Breast epithelium (tissue), 4 donors: ENCODE results near the gene KREMEN2. TPM values are rescaled to one million over a fixed set of nuclear protein-coding genes. Genes with fewer than 3 reads are reported as not detected.

Experiments used
- DNase-seq, 2 donors: peaks; one replicate each; pipeline ENCODE4 v3.0.0-alpha.2; 2019; ENCODE audit warnings: low spot score in 2 of 2
- H3K27ac ChIP-seq, 2 donors: fragments of 200-600 bp; sonication (generic) in 1 of 2; one replicate each; pipeline ENCODE4 v1.5.1; 2016 to 2019; ENCODE audit warnings: mild to moderate bottlenecking in 1 of 2
- H3K27me3 ChIP-seq, 2 donors: fragments of 200-600 bp; sonication (generic) in 1 of 2; one replicate each; pipeline versions ENCODE4 v1.5.1 to v1.6.0; 2017 to 2019; ENCODE audit warnings: control low read depth in 1 of 2, mild to moderate bottlenecking in 1 of 2
- H3K36me3 ChIP-seq: fragments of 200-600 bp; one replicate; pipeline ENCODE4 v1.5.1; 2019
- H3K4me1 ChIP-seq, 2 donors: fragments of 200-600 bp; sonication (generic); one replicate each; pipeline ENCODE4 v1.5.1; 2016 to 2019; ENCODE audit warnings: control low read depth in 1 of 2
- H3K4me3 ChIP-seq, 3 donors: fragments of 200-600 bp; sonication (generic); 1 replicate in 2 of 3; 2 replicates in 1 of 3; pipeline ENCODE4 v1.5.1; 2016 to 2019; ENCODE audit warnings: mild to moderate bottlenecking in 3 of 3, moderate library complexity in 2 of 3
- H3K9me3 ChIP-seq, 2 donors: fragments of 200-600 bp; sonication (generic) in 1 of 2; one replicate each; pipeline ENCODE4 v1.5.1; 2016 to 2019; ENCODE audit warnings: control low read depth in 1 of 2
- POLR2A ChIP-seq: fragments of 450-650 bp; IDR thresholded peaks from one replicate; pipeline ENCODE4 v1.6.1; 2016; ENCODE audit warnings: antibody characterized with exemption, mild to moderate bottlenecking, moderate library complexity
- POLR2AphosphoS5 ChIP-seq, 3 donors: sonication (generic); formaldehyde crosslinking; IDR thresholded peaks; one replicate each; pipeline ENCODE4 v1.6.1; 2017; ENCODE audit warnings: antibody characterized with exemption in 3 of 3
- intact Hi-C: fragments of 100-400 bp; cut with DNase I; formaldehyde crosslinking; loops from one replicate; pipeline ENCODE4 v1.15.1; 2023; ENCODE audit warnings: low total_unique reads
- total RNA-seq, 3 donors: library from RNA; depleted of rRNA; stranded (reverse); fragments of >200 nt; gene quantifications; one replicate each; pipeline ENCODE4 v1.1.0, GENCODE V29; 2016
- TF ChIP-seq, protein P1 (sequence below), 3 donors: fragments of 450-650 bp; IDR thresholded peaks; one replicate each; pipeline ENCODE4 v1.5.1; 2016 to 2017; ENCODE audit warnings: antibody characterized with exemption in 3 of 3, mild to moderate bottlenecking in 3 of 3, moderate library complexity in 3 of 3

The KREMEN2 gene
- total RNA-seq, 3 donors from 2014 or later, result 0.33 TPM; not detected in 2

DNA sequence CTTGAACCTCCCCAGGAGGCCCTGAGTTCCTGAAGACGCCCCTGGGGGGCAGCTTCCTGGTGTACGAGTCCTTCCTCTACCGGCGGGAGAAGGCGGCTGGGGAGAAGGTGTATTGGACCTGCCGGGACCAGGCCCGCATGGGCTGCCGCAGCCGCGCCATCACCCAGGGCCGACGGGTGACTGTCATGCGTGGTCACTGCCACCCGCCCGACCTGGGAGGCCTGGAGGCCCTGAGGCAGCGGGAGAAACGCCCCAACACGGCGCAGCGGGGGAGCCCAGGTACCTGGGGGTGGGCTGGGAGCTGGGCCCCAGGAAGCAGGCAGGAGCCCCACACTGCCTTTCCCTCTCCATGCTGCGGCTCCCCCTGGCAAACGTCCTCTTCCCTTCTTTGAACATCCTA is 30.4 kb upstream of the KREMEN2 start:
- Histone ChIP-seq H3K27ac (no peak overlapping the region), H3K4me3 (no peak overlapping the region), H3K9me3 (no peaks in the 10 kb centered on the region), H3K36me3 (no peaks in the 10 kb centered on the region), H3K27me3 (no peaks in the 10 kb centered on the region), H3K4me1 (no peaks in the 10 kb centered on the region)
- no peak for DNase-seq
- intact Hi-C loops, result no loop called here
- TF ChIP-seq, protein P1, sequence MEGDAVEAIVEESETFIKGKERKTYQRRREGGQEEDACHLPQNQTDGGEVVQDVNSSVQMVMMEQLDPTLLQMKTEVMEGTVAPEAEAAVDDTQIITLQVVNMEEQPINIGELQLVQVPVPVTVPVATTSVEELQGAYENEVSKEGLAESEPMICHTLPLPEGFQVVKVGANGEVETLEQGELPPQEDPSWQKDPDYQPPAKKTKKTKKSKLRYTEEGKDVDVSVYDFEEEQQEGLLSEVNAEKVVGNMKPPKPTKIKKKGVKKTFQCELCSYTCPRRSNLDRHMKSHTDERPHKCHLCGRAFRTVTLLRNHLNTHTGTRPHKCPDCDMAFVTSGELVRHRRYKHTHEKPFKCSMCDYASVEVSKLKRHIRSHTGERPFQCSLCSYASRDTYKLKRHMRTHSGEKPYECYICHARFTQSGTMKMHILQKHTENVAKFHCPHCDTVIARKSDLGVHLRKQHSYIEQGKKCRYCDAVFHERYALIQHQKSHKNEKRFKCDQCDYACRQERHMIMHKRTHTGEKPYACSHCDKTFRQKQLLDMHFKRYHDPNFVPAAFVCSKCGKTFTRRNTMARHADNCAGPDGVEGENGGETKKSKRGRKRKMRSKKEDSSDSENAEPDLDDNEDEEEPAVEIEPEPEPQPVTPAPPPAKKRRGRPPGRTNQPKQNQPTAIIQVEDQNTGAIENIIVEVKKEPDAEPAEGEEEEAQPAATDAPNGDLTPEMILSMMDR (IDR thresholded peaks at IDR 0.05), result no peak
- no peak for TF ChIP-seq POLR2AphosphoS5 (IDR thresholded peaks at IDR 0.05)

DNA sequence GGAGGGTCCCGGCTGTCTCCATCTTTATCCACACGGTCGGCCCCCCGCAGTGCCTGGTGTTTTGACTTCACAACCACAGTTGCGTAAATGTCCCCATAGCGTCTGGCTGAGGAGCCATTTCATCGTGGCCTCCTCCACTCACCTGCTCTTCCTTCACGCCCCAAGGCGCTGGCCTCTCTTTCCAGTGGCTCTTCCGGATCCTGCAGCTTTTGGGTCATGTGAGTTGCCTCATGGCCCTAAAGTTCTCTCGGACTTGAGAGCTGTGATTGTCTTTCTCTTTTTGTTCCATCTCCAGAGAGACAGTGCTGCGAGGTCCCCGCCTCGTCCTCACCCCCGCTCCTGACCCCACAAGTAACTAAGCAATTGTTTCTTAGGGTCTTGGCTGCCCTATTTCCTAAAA is 29.6 kb upstream of the KREMEN2 start:
- no peaks in the 10 kb centered on the region for H3K4me1 ChIP-seq
- no peak overlapping the region for H3K27ac ChIP-seq
- TF ChIP-seq POLR2A (no peak), POLR2AphosphoS5 (IDR thresholded peaks at IDR 0.05) (no peak)
- TF ChIP-seq, protein P1 (IDR thresholded peaks at IDR 0.05), result no peak
- H3K4me3 ChIP-seq, result no peak overlapping the region
- H3K36me3 ChIP-seq, result no peaks in the 10 kb centered on the region
- H3K9me3 ChIP-seq, result no peaks in the 10 kb centered on the region
- no peak for DNase-seq
- intact Hi-C loops, result no loop called here
- H3K27me3 ChIP-seq, result no peaks in the 10 kb centered on the region

DNA sequence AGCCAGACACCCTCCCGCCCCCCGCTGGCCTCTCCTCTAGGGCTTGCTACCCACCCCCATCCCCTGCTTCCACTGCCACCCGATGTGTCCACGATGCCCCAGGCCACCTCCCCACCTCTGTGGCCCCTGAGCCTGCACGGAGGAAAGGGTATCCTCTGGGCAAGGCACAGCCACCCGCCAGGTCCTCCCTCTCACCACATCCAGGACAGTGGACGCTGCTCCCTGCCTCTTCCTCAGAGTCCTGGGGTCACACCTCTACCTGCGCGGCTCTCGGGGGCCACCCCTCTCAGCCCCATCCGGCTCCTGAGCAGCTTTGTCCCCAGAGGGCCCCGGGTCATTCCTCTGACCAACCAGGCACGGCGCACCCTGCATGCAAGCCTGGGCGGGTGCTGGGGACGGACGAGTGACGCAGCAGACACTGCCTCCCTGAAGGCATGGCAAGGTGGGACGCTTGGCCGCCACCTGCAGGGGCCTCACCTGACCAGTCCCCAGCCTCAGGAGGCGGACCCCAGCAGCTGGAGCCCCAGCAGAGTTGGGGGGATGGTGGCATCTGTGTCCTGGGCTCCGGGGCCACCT is 27.6 kb upstream of the KREMEN2 start:
- intact Hi-C loops, result no loop called here
- Histone ChIP-seq H3K4me1 (no peaks in the 10 kb centered on the region), H3K27me3 (no peaks in the 10 kb centered on the region), H3K27ac (no peak overlapping the region), H3K36me3 (no peaks in the 10 kb centered on the region), H3K9me3 (no peaks in the 10 kb centered on the region), H3K4me3 (no peak overlapping the region)
- no peak for DNase-seq
- TF ChIP-seq, protein P1 (IDR thresholded peaks at IDR 0.05), result no peak
- no peak for TF ChIP-seq POLR2AphosphoS5 (IDR thresholded peaks at IDR 0.05)
- TF ChIP-seq POLR2A, result no peak

DNA sequence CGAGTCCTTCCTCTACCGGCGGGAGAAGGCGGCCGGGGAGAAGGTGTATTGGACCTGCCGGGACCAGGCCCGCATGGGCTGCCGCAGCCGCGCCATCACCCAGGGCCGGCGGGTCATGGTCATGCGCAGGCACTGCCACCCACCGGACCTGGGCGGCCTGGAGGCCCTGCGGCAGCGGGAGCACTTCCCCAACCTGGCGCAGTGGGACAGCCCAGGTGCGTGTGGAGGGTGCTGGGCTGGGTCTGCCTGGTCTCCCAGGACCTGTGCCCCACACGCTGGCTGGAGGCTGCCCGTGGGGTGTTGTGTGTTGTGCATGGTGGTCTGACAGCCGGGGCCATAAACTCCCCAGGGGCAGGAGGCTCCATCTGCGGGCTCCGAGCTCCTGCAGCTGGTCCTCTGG is 26.9 kb upstream of the KREMEN2 start:
- no peak overlapping the region for H3K27ac ChIP-seq
- H3K36me3 ChIP-seq, result no peaks in the 10 kb centered on the region
- H3K4me3 ChIP-seq, result no peak overlapping the region
- TF ChIP-seq, protein P1 (IDR thresholded peaks at IDR 0.05), result no peak
- TF ChIP-seq POLR2A, result no peak
- TF ChIP-seq POLR2AphosphoS5 (IDR thresholded peaks at IDR 0.05), result no peak
- H3K4me1 ChIP-seq, result no peaks in the 10 kb centered on the region
- no peaks in the 10 kb centered on the region for H3K27me3 ChIP-seq
- intact Hi-C loops, result no loop called here
- no peak for DNase-seq
- H3K9me3 ChIP-seq, result no peaks in the 10 kb centered on the region

DNA sequence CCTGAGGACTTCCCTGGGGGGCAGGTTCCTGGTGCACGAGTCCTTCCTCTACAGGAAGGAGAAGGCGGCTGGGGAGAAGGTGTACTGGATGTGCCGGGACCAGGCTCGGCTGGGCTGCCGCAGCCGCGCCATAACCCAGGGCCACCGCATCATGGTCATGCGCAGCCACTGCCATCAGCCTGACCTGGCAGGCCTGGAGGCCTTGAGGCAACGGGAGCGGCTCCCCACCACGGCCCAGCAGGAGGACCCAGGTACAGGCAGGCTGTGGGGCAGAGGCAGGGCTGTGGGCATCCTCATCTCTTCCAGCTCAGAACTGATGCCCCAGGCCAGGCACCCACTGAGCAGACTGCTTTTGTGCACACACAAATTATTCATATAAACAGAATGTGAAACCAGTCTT is 25.9 kb upstream of the KREMEN2 start:
- no peak for TF ChIP-seq POLR2AphosphoS5 (IDR thresholded peaks at IDR 0.05)
- TF ChIP-seq, protein P1 (IDR thresholded peaks at IDR 0.05), result no peak
- no peak for TF ChIP-seq POLR2A
- no peaks in the 10 kb centered on the region for H3K27me3 ChIP-seq
- intact Hi-C loops, result no loop called here
- no peak overlapping the region for H3K4me3 ChIP-seq
- H3K9me3 ChIP-seq, result no peaks in the 10 kb centered on the region
- no peaks in the 10 kb centered on the region for H3K36me3 ChIP-seq
- DNase-seq, result no peak
- H3K4me1 ChIP-seq, result no peaks in the 10 kb centered on the region
- H3K27ac ChIP-seq, result no peak overlapping the region
